ENCODE data around the gene BNIPL. TPM values are rescaled to one million over a fixed set of nuclear protein-coding genes. Genes with fewer than 3 reads are reported as not detected.

Gene BNIPL
- total and polyA plus RNA-seq, 2 donors from 2014 or later: 0.54 to 3.1 TPM

DNA sequence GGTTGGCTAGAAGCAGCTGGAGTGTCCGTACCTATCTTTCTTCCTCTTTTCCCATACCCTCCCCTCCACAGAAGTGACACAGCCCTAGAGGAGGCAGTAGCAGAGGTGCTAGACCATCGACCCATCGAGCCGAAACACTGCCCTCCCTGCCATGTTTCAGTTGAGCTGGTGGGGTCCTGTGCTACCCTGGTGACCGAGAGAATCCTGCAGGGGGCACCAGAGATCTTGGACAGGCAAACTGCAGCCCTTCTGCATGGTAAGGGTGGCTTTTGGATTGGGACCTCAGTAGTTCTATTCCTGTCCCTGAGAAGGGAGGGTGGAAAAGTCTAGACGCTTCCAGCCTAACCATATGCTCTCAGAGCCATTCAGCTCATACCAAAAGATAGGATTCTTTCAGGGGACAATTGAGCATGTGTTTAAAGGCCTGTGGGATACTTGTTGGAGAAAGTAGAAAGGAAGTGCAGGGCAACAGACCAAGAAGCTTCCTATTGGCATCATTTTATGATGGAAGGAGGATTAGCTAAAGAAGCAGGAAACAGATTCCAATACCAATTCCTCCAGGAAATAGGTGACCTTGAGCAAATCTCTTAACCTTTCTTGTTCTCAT lies 11.7 kb upstream of the BNIPL start:
- no peak for FAIRE-seq
- Histone ChIP-seq H3K27ac (ENCODE audit: low read depth in 2 of 2, low read length in 2 of 2) (peak overlapping the region in 1 of 2 donors; percentile 6), H3K4me1 (ENCODE audit: control insufficient read depth in 2 of 3, insufficient read depth in 2 of 3, low read depth in 1 of 3, low read length in 3 of 3) (peaks cover 0 to 10% (median 0%) of the 10 kb centered on the region in 3 donors), H3K36me3 (ENCODE audit: control insufficient read depth in 2 of 3, insufficient read depth in 3 of 3, low read length in 3 of 3) (peaks cover 8 to 28% (median 13%) of the 10 kb centered on the region in 3 donors), H3K27me3 (ENCODE audit: control insufficient read depth, insufficient read depth, low read length) (no peaks in the 10 kb centered on the region), H3K4me3 (ENCODE audit: low read length in 3 of 3) (no peak overlapping the region), H3K9me3 (ENCODE audit: control insufficient read depth in 2 of 3, insufficient read depth in 1 of 3, low read length in 3 of 3) (no peaks in the 10 kb centered on the region), H3K9ac (ENCODE audit: low read length in 3 of 3) (no peak overlapping the region)
- DNase-seq: peak; percentile 78 to 88 (median 81)
- intact Hi-C loops (cut with DNase I): no loop called here
- TF ChIP-seq, protein P1, sequence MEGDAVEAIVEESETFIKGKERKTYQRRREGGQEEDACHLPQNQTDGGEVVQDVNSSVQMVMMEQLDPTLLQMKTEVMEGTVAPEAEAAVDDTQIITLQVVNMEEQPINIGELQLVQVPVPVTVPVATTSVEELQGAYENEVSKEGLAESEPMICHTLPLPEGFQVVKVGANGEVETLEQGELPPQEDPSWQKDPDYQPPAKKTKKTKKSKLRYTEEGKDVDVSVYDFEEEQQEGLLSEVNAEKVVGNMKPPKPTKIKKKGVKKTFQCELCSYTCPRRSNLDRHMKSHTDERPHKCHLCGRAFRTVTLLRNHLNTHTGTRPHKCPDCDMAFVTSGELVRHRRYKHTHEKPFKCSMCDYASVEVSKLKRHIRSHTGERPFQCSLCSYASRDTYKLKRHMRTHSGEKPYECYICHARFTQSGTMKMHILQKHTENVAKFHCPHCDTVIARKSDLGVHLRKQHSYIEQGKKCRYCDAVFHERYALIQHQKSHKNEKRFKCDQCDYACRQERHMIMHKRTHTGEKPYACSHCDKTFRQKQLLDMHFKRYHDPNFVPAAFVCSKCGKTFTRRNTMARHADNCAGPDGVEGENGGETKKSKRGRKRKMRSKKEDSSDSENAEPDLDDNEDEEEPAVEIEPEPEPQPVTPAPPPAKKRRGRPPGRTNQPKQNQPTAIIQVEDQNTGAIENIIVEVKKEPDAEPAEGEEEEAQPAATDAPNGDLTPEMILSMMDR (IDR thresholded peaks at IDR 0.05; ENCODE audit: borderline replicate concordance, extremely low read depth, insufficient read depth): peak; percentile 68

DNA sequence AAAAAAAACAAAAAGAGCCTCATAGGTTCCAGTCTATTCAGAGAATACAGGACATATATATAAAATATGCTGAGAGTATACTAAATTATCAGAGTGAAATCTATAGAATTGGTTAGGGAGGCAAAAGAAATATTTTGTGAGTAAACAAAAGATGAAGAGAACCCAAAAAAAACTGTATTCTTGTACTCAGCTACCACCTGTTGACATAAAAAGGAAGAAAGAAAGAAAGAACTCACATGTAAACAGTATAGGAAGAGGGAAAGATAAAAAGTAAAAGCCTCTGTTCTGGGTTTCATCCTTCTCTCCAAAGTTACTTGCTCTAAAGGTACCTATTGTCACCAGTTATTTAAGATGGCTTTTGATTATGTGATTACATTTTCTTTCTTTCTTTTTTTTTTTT lies 9.9 kb upstream of the BNIPL start:
- no peak overlapping the region for H3K4me3 ChIP-seq (ENCODE audit: low read length in 3 of 3)
- H3K9me3 ChIP-seq (ENCODE audit: control insufficient read depth in 2 of 3, insufficient read depth in 1 of 3, low read length in 3 of 3): no peaks in the 10 kb centered on the region
- H3K4me1 ChIP-seq (ENCODE audit: control insufficient read depth in 2 of 3, insufficient read depth in 2 of 3, low read depth in 1 of 3, low read length in 3 of 3): peaks cover 0 to 10% (median 0%) of the 10 kb centered on the region in 3 donors
- intact Hi-C loops (cut with DNase I): no loop called here
- FAIRE-seq (no peak), DNase-seq (no peak)
- TF ChIP-seq, protein P1 (IDR thresholded peaks at IDR 0.05; ENCODE audit: borderline replicate concordance, extremely low read depth, insufficient read depth): no peak
- H3K36me3 ChIP-seq (ENCODE audit: control insufficient read depth in 2 of 3, insufficient read depth in 3 of 3, low read length in 3 of 3): peaks cover 10 to 36% (median 17%) of the 10 kb centered on the region in 3 donors
- H3K9ac ChIP-seq (ENCODE audit: low read length in 3 of 3): no peak overlapping the region
- no peak overlapping the region for H3K27ac ChIP-seq (ENCODE audit: low read depth in 2 of 2, low read length in 2 of 2)
- no peaks in the 10 kb centered on the region for H3K27me3 ChIP-seq (ENCODE audit: control insufficient read depth, insufficient read depth, low read length)

DNA sequence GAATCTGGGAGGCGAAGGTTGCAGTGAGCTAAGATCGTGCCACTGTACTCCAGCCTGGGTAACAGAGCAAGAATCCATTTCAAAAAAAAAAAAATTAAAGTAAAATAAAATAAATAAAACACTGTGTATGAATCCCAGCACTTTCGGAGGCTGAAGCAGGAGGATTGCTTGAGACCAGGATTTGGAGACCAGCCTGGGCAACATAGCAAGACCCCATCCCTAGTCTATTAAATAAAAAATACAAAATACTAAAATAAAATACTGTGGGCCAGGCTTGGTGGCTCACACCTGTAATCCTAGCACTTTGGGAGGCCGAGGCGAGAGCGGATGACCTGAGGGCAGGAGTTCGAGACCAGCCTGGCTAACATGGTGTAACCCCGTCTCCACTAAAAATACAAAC lies 4.2 kb upstream of the BNIPL start:
- H3K4me1 ChIP-seq (ENCODE audit: control insufficient read depth in 2 of 3, insufficient read depth in 2 of 3, low read depth in 1 of 3, low read length in 3 of 3): no peaks in the 10 kb centered on the region
- no peak overlapping the region for H3K4me3 ChIP-seq (ENCODE audit: low read length in 3 of 3)
- no peak overlapping the region for H3K27ac ChIP-seq (ENCODE audit: low read depth in 2 of 2, low read length in 2 of 2)
- intact Hi-C loops (cut with DNase I): no loop called here
- TF ChIP-seq, protein P1 (IDR thresholded peaks at IDR 0.05; ENCODE audit: borderline replicate concordance, extremely low read depth, insufficient read depth): no peak
- H3K9ac ChIP-seq (ENCODE audit: low read length in 3 of 3): no peak overlapping the region
- no peaks in the 10 kb centered on the region for H3K9me3 ChIP-seq (ENCODE audit: control insufficient read depth in 2 of 3, insufficient read depth in 1 of 3, low read length in 3 of 3)
- H3K27me3 ChIP-seq (ENCODE audit: control insufficient read depth, insufficient read depth, low read length): no peaks in the 10 kb centered on the region
- FAIRE-seq (no peak), DNase-seq (no peak)
- H3K36me3 ChIP-seq (ENCODE audit: control insufficient read depth in 2 of 3, insufficient read depth in 3 of 3, low read length in 3 of 3): peaks cover 9 to 36% (median 25%) of the 10 kb centered on the region in 3 donors
